ENCODE measurements around the gene BRPF1.

The BRPF1 gene

GRCh38 chr3:9727743-9728142, 3.8 kb upstream of the BRPF1 start:
- TF ChIP-seq TAF1 (IDR thresholded peaks at IDR 0.05; ENCODE audit: borderline replicate concordance, insufficient read depth, low read length) (no peak), FOXP2 (optimal IDR thresholded peaks at IDR 0.05; ENCODE audit: borderline replicate concordance, extremely low read depth, extremely low read length, insufficient read depth) (no peak), POLR2AphosphoS5 (IDR thresholded peaks at IDR 0.05; ENCODE audit: low read depth, low read length) (no peak)
- TF ChIP-seq, protein P1, sequence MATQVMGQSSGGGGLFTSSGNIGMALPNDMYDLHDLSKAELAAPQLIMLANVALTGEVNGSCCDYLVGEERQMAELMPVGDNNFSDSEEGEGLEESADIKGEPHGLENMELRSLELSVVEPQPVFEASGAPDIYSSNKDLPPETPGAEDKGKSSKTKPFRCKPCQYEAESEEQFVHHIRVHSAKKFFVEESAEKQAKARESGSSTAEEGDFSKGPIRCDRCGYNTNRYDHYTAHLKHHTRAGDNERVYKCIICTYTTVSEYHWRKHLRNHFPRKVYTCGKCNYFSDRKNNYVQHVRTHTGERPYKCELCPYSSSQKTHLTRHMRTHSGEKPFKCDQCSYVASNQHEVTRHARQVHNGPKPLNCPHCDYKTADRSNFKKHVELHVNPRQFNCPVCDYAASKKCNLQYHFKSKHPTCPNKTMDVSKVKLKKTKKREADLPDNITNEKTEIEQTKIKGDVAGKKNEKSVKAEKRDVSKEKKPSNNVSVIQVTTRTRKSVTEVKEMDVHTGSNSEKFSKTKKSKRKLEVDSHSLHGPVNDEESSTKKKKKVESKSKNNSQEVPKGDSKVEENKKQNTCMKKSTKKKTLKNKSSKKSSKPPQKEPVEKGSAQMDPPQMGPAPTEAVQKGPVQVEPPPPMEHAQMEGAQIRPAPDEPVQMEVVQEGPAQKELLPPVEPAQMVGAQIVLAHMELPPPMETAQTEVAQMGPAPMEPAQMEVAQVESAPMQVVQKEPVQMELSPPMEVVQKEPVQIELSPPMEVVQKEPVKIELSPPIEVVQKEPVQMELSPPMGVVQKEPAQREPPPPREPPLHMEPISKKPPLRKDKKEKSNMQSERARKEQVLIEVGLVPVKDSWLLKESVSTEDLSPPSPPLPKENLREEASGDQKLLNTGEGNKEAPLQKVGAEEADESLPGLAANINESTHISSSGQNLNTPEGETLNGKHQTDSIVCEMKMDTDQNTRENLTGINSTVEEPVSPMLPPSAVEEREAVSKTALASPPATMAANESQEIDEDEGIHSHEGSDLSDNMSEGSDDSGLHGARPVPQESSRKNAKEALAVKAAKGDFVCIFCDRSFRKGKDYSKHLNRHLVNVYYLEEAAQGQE (IDR thresholded peaks at IDR 0.05; ENCODE audit: insufficient read depth in 1 of 2, low read depth in 2 of 2, low read length in 2 of 2) = no peak

DNA sequence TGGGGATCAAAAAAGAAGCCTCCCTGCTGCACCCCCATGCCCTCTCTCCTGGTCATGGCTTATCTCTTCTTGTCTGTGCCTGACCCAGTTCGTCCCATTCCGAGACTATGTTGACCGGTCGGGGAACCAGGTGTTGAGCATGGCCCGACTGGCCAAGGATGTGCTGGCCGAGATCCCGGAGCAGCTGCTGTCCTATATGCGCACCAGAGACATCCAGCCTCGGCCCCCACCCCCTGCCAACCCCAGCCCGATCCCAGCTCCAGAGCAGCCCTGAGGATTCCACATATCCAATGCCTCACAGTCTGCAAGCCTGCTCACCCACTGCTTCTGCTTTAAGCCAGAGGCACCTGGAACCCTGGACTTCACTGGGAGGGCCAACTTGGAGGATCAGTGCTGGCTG, 2.1 kb upstream of the BRPF1 start:
- TF ChIP-seq, protein P1 (IDR thresholded peaks at IDR 0.05; ENCODE audit: insufficient read depth in 1 of 2, low read depth in 2 of 2, low read length in 2 of 2) = no peak
- TF ChIP-seq TAF1 (IDR thresholded peaks at IDR 0.05; ENCODE audit: borderline replicate concordance, insufficient read depth, low read length) (no peak), SIN3A (IDR thresholded peaks at IDR 0.05; ENCODE audit: borderline replicate concordance, insufficient read depth, low read length) (no peak), POLR2AphosphoS5 (IDR thresholded peaks at IDR 0.05; ENCODE audit: low read depth, low read length) (no peak), FOXP2 (optimal IDR thresholded peaks at IDR 0.05; ENCODE audit: borderline replicate concordance, extremely low read depth, extremely low read length, insufficient read depth) (no peak)

- TF ChIP-seq TAF1 (IDR thresholded peaks at IDR 0.05; ENCODE audit: borderline replicate concordance, insufficient read depth, low read length) (no peak), SIN3A (IDR thresholded peaks at IDR 0.05; ENCODE audit: borderline replicate concordance, insufficient read depth, low read length) (no peak), FOXP2 (optimal IDR thresholded peaks at IDR 0.05; ENCODE audit: borderline replicate concordance, extremely low read depth, extremely low read length, insufficient read depth) (no peak), POLR2AphosphoS5 (IDR thresholded peaks at IDR 0.05; ENCODE audit: low read depth, low read length) (no peak)
- TF ChIP-seq, protein P1 (IDR thresholded peaks at IDR 0.05; ENCODE audit: insufficient read depth in 1 of 2, low read depth in 2 of 2, low read length in 2 of 2) = no peak
Measured at GRCh38 chr3:9730657-9731205, 804 bp upstream of the BRPF1 start.

GRCh38 chr3:9732080-9732739, 675 bp downstream of the BRPF1 start:
- no peak for TF ChIP-seq TAF1 (IDR thresholded peaks at IDR 0.05; ENCODE audit: borderline replicate concordance, insufficient read depth, low read length)

- TF ChIP-seq TAF1 (IDR thresholded peaks at IDR 0.05; ENCODE audit: borderline replicate concordance, insufficient read depth, low read length) (no peak), FOXP2 (optimal IDR thresholded peaks at IDR 0.05; ENCODE audit: borderline replicate concordance, extremely low read depth, extremely low read length, insufficient read depth) (no peak), POLR2AphosphoS5 (IDR thresholded peaks at IDR 0.05; ENCODE audit: low read depth, low read length) (no peak), SIN3A (IDR thresholded peaks at IDR 0.05; ENCODE audit: borderline replicate concordance, insufficient read depth, low read length) (no peak)
- TF ChIP-seq, protein P1 (IDR thresholded peaks at IDR 0.05; ENCODE audit: insufficient read depth in 1 of 2, low read depth in 2 of 2, low read length in 2 of 2) = no peak
Measured at GRCh38 chr3:9732740-9733115, 1.2 kb downstream of the BRPF1 start.

All from PFSK-1 (cell line).